ENCODE measurements around the gene ZNF862.
A peak's percentile ranks its signal among the peaks of the same experiment; 100 is the strongest.

The ZNF862 gene

GRCh38 chr7:149873074-149873969 lies 35.1 kb downstream of the ZNF862 start, which contains the start of gene ATP6V0E2:
ATP6V0E2 (plus strand) TSS chr7:149873969; CDS start chr7:149874066, 97 bp downstream.
- no peaks in the 10 kb centered on the region for H4K20me1 ChIP-seq
- H3K4me2 ChIP-seq = peak within 1 kb of the TSS; percentile 97
- peaks cover 7% of the 10 kb centered on the region; the same call in 1 of the 2 replicates for H3K27me3 ChIP-seq
- peak within 1 kb of the TSS; percentile 74 for H3K4me3 ChIP-seq
- peaks cover 9% of the 10 kb centered on the region; the same call in 1 of the 2 replicates for H3K36me3 ChIP-seq
- no peak for TF ChIP-seq Cebpa-rat (IDR thresholded peaks at IDR 0.05)
- no peaks in the 10 kb centered on the region for H3K9me3 ChIP-seq
- H3K9ac ChIP-seq = peak within 1 kb of the TSS; percentile 71
- peak within 1 kb of the TSS; percentile 64 for H3K27ac ChIP-seq
- H3K4me1 ChIP-seq = peaks cover 65% of the 10 kb centered on the region

GRCh38 chr7:149873970-149874643 lies 35.9 kb downstream of the ZNF862 start:
- H3K9ac ChIP-seq = peak overlapping the region; percentile 71

GRCh38 chr7:149874644-149875028 lies 36.5 kb downstream of the ZNF862 start:
- Histone ChIP-seq H3K27me3 (peaks cover 7% of the 10 kb centered on the region; the same call in 1 of the 2 replicates), H3K4me2 (peak overlapping the region; percentile 97), H3K4me3 (peak overlapping the region; percentile 74)

More at GRCh38 chr7:149873970-149874643, 35.9 kb downstream of the ZNF862 start:
- Histone ChIP-seq H3K27ac (peak overlapping the region; percentile 29; the same call in 1 of the 2 replicates), H3K36me3 (peaks cover 12% of the 10 kb centered on the region; the same call in 1 of the 2 replicates), H4K20me1 (no peaks in the 10 kb centered on the region), H3K4me2 (peak overlapping the region; percentile 97), H3K27me3 (peaks cover 7% of the 10 kb centered on the region; the same call in 1 of the 2 replicates), H3K4me1 (peaks cover 57% of the 10 kb centered on the region), H3K4me3 (peak overlapping the region; percentile 74), H3K9me3 (no peaks in the 10 kb centered on the region)
- no peak for TF ChIP-seq Cebpa-rat (IDR thresholded peaks at IDR 0.05)

GRCh38 chr7:149875396-149875795 lies 37.2 kb downstream of the ZNF862 start:
- Histone ChIP-seq H3K27me3 (peaks cover 7% of the 10 kb centered on the region; the same call in 1 of the 2 replicates), H4K20me1 (no peaks in the 10 kb centered on the region), H3K27ac (no peak overlapping the region), H3K9ac (no peak overlapping the region), H3K9me3 (no peaks in the 10 kb centered on the region), H3K4me2 (peak overlapping the region; percentile 97), H3K4me3 (no peak overlapping the region), H3K36me3 (peaks cover 23% of the 10 kb centered on the region; the same call in 1 of the 2 replicates), H3K4me1 (peaks cover 48% of the 10 kb centered on the region)
- TF ChIP-seq Cebpa-rat (IDR thresholded peaks at IDR 0.05) = no peak

More at GRCh38 chr7:149874644-149875028, 36.5 kb downstream of the ZNF862 start:
- H3K36me3 ChIP-seq = peaks cover 15% of the 10 kb centered on the region; the same call in 1 of the 2 replicates
- no peaks in the 10 kb centered on the region for H3K9me3 ChIP-seq
- peaks cover 52% of the 10 kb centered on the region for H3K4me1 ChIP-seq
- no peaks in the 10 kb centered on the region for H4K20me1 ChIP-seq
- H3K9ac ChIP-seq = no peak overlapping the region; the same call in 1 of the 2 replicates
- TF ChIP-seq Cebpa-rat (IDR thresholded peaks at IDR 0.05) = no peak
- no peak overlapping the region for H3K27ac ChIP-seq

GRCh38 chr7:149877890-149878522 lies 39.8 kb downstream of the ZNF862 start:
- Histone ChIP-seq H4K20me1 (no peaks in the 10 kb centered on the region), H3K36me3 (peaks cover 23% of the 10 kb centered on the region; the same call in 1 of the 2 replicates), H3K9me3 (no peaks in the 10 kb centered on the region), H3K4me1 (peaks cover 24% of the 10 kb centered on the region), H3K27me3 (peaks cover 5% of the 10 kb centered on the region; the same call in 1 of the 2 replicates), H3K4me3 (no peak overlapping the region), H3K4me2 (no peak overlapping the region), H3K27ac (no peak overlapping the region), H3K9ac (no peak overlapping the region)
- TF ChIP-seq Cebpa-rat (IDR thresholded peaks at IDR 0.05) = no peak

GRCh38 chr7:149878523-149878921 lies 40.3 kb downstream of the ZNF862 start:
- peaks cover 23% of the 10 kb centered on the region; the same call in 1 of the 2 replicates for H3K36me3 ChIP-seq
- no peak for TF ChIP-seq Cebpa-rat (IDR thresholded peaks at IDR 0.05)

GRCh38 chr7:149879271-149879743 lies 41.1 kb downstream of the ZNF862 start:
- no peak overlapping the region for H3K4me3 ChIP-seq
- H4K20me1 ChIP-seq = no peaks in the 10 kb centered on the region
- peaks cover 23% of the 10 kb centered on the region; the same call in 1 of the 2 replicates for H3K36me3 ChIP-seq
- no peak overlapping the region for H3K9ac ChIP-seq
- no peaks in the 10 kb centered on the region for H3K27me3 ChIP-seq
- H3K27ac ChIP-seq = no peak overlapping the region
- H3K4me1 ChIP-seq = peaks cover 31% of the 10 kb centered on the region
- no peak overlapping the region for H3K4me2 ChIP-seq
- no peaks in the 10 kb centered on the region for H3K9me3 ChIP-seq
- TF ChIP-seq Cebpa-rat (IDR thresholded peaks at IDR 0.05) = no peak

More at GRCh38 chr7:149878523-149878921, 40.3 kb downstream of the ZNF862 start:
- no peak overlapping the region for H3K4me2 ChIP-seq
- H4K20me1 ChIP-seq = no peaks in the 10 kb centered on the region
- H3K27me3 ChIP-seq = no peaks in the 10 kb centered on the region
- H3K9ac ChIP-seq = no peak overlapping the region
- no peak overlapping the region for H3K27ac ChIP-seq
- peaks cover 26% of the 10 kb centered on the region for H3K4me1 ChIP-seq
- no peak overlapping the region for H3K4me3 ChIP-seq
- H3K9me3 ChIP-seq = no peaks in the 10 kb centered on the region

GRCh38 chr7:149879766-149880637 lies 41.8 kb downstream of the ZNF862 start:
- Histone ChIP-seq H4K20me1 (no peaks in the 10 kb centered on the region), H3K4me1 (peaks cover 31% of the 10 kb centered on the region), H3K27me3 (no peaks in the 10 kb centered on the region), H3K4me2 (no peak overlapping the region), H3K36me3 (peaks cover 23% of the 10 kb centered on the region; the same call in 1 of the 2 replicates), H3K27ac (no peak overlapping the region), H3K4me3 (no peak overlapping the region), H3K9me3 (no peaks in the 10 kb centered on the region), H3K9ac (no peak overlapping the region)
- no peak for TF ChIP-seq Cebpa-rat (IDR thresholded peaks at IDR 0.05)

Data from BLaER1 (cell line).